HL-60 (cell line): ENCODE results near the gene EFHC1.

Experiments used
- DNase-seq, 2 experiments: peaks; one replicate each; pipeline ENCODE4 v3.0.0-alpha.2; 2010 to 2020; ENCODE audit warnings: low read depth in 1 of 2, low spot score in 1 of 2
- H3K27ac ChIP-seq: fragments of 250-450 bp; sonication (Bioruptor Pico); replicated peaks from 2 replicates; pipeline ENCODE4 v1.5.1; 2020; ENCODE audit warnings: mild to moderate bottlenecking, moderate library complexity
- H3K27me3 ChIP-seq: fragments of 250-450 bp; sonication (Bioruptor Pico); 2 replicates; pipeline ENCODE4 v1.5.1; 2021; ENCODE audit warnings: mild to moderate bottlenecking, moderate library complexity; ENCODE audit not compliant: insufficient read depth, poor library complexity, severe bottlenecking
- H3K4me3 ChIP-seq: replicated peaks from 2 replicates; pipeline ENCODE4 v1.5.1; 2011; ENCODE audit warnings: mild to moderate bottlenecking, control low read depth, low read length; ENCODE audit not compliant: insufficient read depth
- GABPA ChIP-seq: IDR thresholded peaks from 2 replicates; pipeline ENCODE4 v1.6.1; 2012; ENCODE audit warnings: low read depth
- POLR2AphosphoS5 ChIP-seq: IDR thresholded peaks from 2 replicates; pipeline ENCODE4 v1.6.1; 2012; ENCODE audit warnings: low read depth
- SPI1 ChIP-seq: IDR thresholded peaks from 2 replicates; pipeline ENCODE4 v1.6.1; 2012; ENCODE audit warnings: low read depth, mild to moderate bottlenecking, borderline replicate concordance
- TF ChIP-seq, protein P1 (sequence below): IDR thresholded peaks from 2 replicates; pipeline ENCODE4 v1.6.1; 2012; ENCODE audit warnings: low read depth; ENCODE audit not compliant: insufficient replicate concordance
- TF ChIP-seq, protein P2 (sequence below): IDR thresholded peaks from one replicate; pipeline ENCODE4 v1.5.1; 2011; ENCODE audit warnings: low read length, control low read depth, inconsistent platforms; ENCODE audit not compliant: insufficient read depth

EFHC1 gene

DNA sequence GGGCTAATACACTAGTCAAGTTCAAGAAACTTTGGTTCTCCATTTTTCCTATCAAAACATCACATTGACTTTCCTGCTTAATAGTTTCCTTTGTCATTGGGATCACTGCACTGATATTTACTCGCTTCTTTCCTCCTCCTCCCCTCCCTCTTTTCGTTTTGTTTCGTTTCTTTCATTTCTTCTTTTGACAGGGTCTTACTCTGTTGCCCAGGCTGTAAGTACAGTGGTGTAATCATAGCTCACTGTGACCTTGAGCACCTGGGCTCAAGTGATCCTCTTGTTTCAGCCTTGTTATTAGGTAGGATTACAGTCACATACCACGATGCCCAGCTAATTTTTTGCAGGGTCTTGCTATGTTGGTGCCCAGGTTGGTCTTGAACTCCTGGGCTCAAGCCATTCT, 45.9 kb upstream of the EFHC1 start:
- Histone ChIP-seq H3K27me3 (no peaks in the 10 kb centered on the region), H3K27ac (no peak overlapping the region), H3K4me3 (no peak overlapping the region)
- no peak for DNase-seq
- TF ChIP-seq, protein P1, sequence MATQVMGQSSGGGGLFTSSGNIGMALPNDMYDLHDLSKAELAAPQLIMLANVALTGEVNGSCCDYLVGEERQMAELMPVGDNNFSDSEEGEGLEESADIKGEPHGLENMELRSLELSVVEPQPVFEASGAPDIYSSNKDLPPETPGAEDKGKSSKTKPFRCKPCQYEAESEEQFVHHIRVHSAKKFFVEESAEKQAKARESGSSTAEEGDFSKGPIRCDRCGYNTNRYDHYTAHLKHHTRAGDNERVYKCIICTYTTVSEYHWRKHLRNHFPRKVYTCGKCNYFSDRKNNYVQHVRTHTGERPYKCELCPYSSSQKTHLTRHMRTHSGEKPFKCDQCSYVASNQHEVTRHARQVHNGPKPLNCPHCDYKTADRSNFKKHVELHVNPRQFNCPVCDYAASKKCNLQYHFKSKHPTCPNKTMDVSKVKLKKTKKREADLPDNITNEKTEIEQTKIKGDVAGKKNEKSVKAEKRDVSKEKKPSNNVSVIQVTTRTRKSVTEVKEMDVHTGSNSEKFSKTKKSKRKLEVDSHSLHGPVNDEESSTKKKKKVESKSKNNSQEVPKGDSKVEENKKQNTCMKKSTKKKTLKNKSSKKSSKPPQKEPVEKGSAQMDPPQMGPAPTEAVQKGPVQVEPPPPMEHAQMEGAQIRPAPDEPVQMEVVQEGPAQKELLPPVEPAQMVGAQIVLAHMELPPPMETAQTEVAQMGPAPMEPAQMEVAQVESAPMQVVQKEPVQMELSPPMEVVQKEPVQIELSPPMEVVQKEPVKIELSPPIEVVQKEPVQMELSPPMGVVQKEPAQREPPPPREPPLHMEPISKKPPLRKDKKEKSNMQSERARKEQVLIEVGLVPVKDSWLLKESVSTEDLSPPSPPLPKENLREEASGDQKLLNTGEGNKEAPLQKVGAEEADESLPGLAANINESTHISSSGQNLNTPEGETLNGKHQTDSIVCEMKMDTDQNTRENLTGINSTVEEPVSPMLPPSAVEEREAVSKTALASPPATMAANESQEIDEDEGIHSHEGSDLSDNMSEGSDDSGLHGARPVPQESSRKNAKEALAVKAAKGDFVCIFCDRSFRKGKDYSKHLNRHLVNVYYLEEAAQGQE = no peak

DNA sequence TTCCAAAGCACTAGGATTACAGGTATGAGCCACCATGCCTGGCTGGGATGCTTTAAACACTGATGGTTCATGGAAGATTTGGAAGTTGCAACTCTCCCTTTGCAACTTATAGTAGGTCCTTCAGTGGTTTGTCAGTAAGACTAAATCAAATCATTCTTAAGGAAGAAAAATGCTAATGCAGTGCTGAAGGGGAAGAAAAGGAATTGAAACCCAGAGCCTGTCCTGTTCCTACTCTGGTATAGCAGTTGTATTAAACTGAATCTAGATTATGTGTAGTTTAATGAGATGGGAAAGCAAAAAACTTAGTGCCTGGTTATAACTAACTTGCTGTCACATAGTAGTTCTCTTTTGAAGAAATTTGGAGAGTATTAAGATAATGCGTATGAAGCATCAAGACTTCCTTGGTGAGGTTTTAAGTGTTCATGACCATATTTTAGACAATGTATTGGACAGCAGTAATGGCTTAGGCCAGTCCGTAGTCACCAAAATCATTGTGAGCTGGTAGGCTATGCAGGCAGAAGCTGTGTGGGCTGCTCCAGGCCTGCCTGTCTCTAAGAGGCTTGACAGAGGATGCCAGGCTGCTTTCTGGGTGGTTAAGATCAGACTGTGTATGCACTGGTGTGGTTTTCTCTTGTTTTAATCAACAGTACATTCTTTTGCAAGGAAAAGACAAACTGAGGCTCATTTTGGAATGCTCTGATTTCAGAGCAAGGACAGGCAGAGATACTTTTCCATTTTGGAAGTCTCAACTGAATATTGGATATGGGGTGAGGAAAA, 44.2 kb upstream of the EFHC1 start:
- DNase-seq = no peak
- Histone ChIP-seq H3K4me3 (no peak overlapping the region), H3K27me3 (no peaks in the 10 kb centered on the region), H3K27ac (no peak overlapping the region)
- TF ChIP-seq, protein P1 = no peak
- TF ChIP-seq GABPA (no peak), POLR2AphosphoS5 (no peak), SPI1 (no peak)
- TF ChIP-seq, protein P2, sequence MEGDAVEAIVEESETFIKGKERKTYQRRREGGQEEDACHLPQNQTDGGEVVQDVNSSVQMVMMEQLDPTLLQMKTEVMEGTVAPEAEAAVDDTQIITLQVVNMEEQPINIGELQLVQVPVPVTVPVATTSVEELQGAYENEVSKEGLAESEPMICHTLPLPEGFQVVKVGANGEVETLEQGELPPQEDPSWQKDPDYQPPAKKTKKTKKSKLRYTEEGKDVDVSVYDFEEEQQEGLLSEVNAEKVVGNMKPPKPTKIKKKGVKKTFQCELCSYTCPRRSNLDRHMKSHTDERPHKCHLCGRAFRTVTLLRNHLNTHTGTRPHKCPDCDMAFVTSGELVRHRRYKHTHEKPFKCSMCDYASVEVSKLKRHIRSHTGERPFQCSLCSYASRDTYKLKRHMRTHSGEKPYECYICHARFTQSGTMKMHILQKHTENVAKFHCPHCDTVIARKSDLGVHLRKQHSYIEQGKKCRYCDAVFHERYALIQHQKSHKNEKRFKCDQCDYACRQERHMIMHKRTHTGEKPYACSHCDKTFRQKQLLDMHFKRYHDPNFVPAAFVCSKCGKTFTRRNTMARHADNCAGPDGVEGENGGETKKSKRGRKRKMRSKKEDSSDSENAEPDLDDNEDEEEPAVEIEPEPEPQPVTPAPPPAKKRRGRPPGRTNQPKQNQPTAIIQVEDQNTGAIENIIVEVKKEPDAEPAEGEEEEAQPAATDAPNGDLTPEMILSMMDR = no peak

DNA sequence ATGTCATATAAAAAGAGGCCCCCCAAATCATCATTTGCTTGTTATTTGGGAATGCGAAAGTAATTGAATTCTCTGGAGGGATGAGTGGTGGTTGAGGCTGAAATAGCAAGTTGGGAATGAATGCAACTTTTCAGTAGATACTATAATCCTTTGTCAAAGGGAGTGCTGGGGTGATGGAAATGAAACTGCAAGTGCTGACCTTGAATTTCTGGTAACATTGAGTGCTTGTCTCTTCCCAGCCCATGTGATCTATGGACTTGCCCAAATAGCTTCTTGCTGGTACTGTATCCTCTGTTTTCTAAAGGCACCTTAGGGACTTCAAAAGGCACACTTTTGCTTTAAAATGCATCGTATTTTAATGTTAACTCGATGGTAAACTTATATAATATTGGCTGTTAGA, 43.4 kb upstream of the EFHC1 start:
- DNase-seq = no peak
- no peak overlapping the region for H3K4me3 ChIP-seq
- H3K27ac ChIP-seq = no peak overlapping the region
- H3K27me3 ChIP-seq = no peaks in the 10 kb centered on the region
- TF ChIP-seq, protein P1 = no peak
- no peak for TF ChIP-seq GABPA
- no peak for TF ChIP-seq SPI1
- TF ChIP-seq, protein P2 = no peak
- no peak for TF ChIP-seq POLR2AphosphoS5
